ENCODE measurements around the gene SUGCT.

DNA sequence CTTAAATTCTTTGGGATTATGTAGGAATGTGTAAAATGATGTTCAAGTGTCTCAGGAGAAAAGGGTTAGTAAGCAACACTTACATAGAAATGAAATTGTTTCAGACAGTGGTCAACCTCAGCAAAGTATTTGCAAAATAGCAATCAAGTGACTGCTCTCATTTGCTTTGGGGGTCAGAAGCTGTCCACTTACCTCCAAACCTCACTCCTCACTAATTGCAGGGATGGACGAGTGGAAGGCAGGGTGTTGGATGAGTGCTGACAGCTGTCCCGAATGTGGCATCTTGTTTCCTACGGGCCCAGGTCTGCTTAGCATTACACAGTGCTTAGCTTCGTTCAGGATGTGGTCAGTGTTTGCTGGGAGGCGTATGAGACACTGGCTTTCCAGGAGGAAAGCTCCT, 437.0 kb downstream of the SUGCT start:
- TF ChIP-seq CTCF (conservative IDR thresholded peaks at IDR 0.05; ENCODE audit: low read length) (no peak), EZH2phosphoT487 (IDR thresholded peaks at IDR 0.05; ENCODE audit: borderline replicate concordance) (no peak)
